ENCODE measurements around the gene IGFL1. TPM values are rescaled to one million over a fixed set of nuclear protein-coding genes. Genes with fewer than 3 reads are reported as not detected.

The IGFL1 gene
- total and polyA plus RNA-seq, 2 of the 4 experiments (the other 2 are of a cell fraction), result not detected

GRCh38 chr19:46239193-46240024 is 9.9 kb downstream of the IGFL1 start:
- Histone ChIP-seq H2BK15ac (ENCODE audit: low read depth, low read length) (no peak overlapping the region), H3K27ac (ENCODE audit: insufficient read depth, low read length) (no peak overlapping the region), H3K9me1 (ENCODE audit: insufficient read depth, low read length) (no peaks in the 10 kb centered on the region), H3K23ac (ENCODE audit: low read depth, low read length) (no peak overlapping the region), H2AFZ (replicated peaks; ENCODE audit: low read length, poor library complexity) (no peak overlapping the region), H4K5ac (ENCODE audit: low read depth, low read length) (no peak overlapping the region), H3K14ac (replicated peaks; ENCODE audit: low read depth, low read length) (no peak overlapping the region), H2BK120ac (ENCODE audit: low read depth, low read length) (no peak overlapping the region), H3K27me3 (ENCODE audit: control insufficient read depth, insufficient read depth, low read length) (peaks cover 25% of the 10 kb centered on the region), H2AK9ac (replicated peaks; ENCODE audit: low read depth, low read length, poor library complexity) (no peak overlapping the region), H2BK5ac (ENCODE audit: low read depth, low read length, poor library complexity, severe bottlenecking) (no peak overlapping the region), H3K4me2 (ENCODE audit: low read depth, low read length) (no peak overlapping the region), H3K9me3 (ENCODE audit: control insufficient read depth, insufficient read depth, low read length) (no peaks in the 10 kb centered on the region), H4K91ac (ENCODE audit: insufficient read depth, low read depth, low read length) (no peak overlapping the region), H3K9ac (ENCODE audit: low read depth, low read length) (no peak overlapping the region), H3K4me1 (ENCODE audit: control insufficient read depth, insufficient read depth, low read length) (no peaks in the 10 kb centered on the region), H3K4ac (ENCODE audit: low read depth, low read length) (no peak overlapping the region), H4K20me1 (ENCODE audit: insufficient read depth, low read length) (no peaks in the 10 kb centered on the region), H4K8ac (ENCODE audit: low read depth in 2 of 2, low read length in 2 of 2) (no peak overlapping the region), H3K18ac (ENCODE audit: low read depth, low read length) (no peak overlapping the region), H3K79me1 (ENCODE audit: low read depth in 1 of 2, low read length in 2 of 2) (no peaks in the 10 kb centered on the region), H2BK20ac (ENCODE audit: low read depth, low read length) (no peak overlapping the region), H3K36me3 (ENCODE audit: control insufficient read depth, insufficient read depth, low read length) (no peaks in the 10 kb centered on the region), H3K56ac (ENCODE audit: extremely low read depth, insufficient read depth, low read length) (no peak overlapping the region), H2AK5ac (ENCODE audit: low read depth, low read length) (no peak overlapping the region), H3K4me3 (ENCODE audit: insufficient read depth, low read depth, low read length) (no peak overlapping the region)
- intact Hi-C loops (cut with micrococcal nuclease) (no loop called here), dilution Hi-C loops (cut with HindIII; ENCODE audit: low sequenced_read_pairs, unreplicated experiment) (no loop called here), in situ Hi-C loops (cut with MboI; ENCODE audit: low sequenced_read_pairs) (no loop called here)
- ChIA-PET CTCF (no interaction called here), POLR2A (ENCODE audit: unreplicated experiment) (no interaction called here)
- WGBS, 2 experiments (ENCODE audit: extremely low coverage in 2 of 2, insufficient read length in 1 of 2), result 48% methylated on average over 5 of the region's 6 CpGs; no CpG with 5 or more reads in 1 of the 2 experiments
- no peak for DNase-seq
- ATAC-seq (ENCODE audit: low read depth), result no peak
- TF ChIP-seq, protein P1, sequence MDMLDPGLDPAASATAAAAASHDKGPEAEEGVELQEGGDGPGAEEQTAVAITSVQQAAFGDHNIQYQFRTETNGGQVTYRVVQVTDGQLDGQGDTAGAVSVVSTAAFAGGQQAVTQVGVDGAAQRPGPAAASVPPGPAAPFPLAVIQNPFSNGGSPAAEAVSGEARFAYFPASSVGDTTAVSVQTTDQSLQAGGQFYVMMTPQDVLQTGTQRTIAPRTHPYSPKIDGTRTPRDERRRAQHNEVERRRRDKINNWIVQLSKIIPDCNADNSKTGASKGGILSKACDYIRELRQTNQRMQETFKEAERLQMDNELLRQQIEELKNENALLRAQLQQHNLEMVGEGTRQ (IDR thresholded peaks at IDR 0.05; ENCODE audit: low read depth, low read length), result no peak
- TF ChIP-seq CTCF (conservative IDR thresholded peaks at IDR 0.05; ENCODE audit: low read depth, low read length) (no peak), RCOR1 (IDR thresholded peaks at IDR 0.05; ENCODE audit: insufficient replicate concordance, low read length) (no peak), FOS (IDR thresholded peaks at IDR 0.05; ENCODE audit: low read depth, low read length) (no peak)
- TF ChIP-seq, protein P2, sequence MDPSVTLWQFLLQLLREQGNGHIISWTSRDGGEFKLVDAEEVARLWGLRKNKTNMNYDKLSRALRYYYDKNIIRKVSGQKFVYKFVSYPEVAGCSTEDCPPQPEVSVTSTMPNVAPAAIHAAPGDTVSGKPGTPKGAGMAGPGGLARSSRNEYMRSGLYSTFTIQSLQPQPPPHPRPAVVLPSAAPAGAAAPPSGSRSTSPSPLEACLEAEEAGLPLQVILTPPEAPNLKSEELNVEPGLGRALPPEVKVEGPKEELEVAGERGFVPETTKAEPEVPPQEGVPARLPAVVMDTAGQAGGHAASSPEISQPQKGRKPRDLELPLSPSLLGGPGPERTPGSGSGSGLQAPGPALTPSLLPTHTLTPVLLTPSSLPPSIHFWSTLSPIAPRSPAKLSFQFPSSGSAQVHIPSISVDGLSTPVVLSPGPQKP (IDR thresholded peaks at IDR 0.05; ENCODE audit: borderline replicate concordance, low read depth, low read length), result no peak
- no TSS peak for BruUV-seq (replicated peaks)
